ENCODE results near the gene MPIG6B.

DNA sequence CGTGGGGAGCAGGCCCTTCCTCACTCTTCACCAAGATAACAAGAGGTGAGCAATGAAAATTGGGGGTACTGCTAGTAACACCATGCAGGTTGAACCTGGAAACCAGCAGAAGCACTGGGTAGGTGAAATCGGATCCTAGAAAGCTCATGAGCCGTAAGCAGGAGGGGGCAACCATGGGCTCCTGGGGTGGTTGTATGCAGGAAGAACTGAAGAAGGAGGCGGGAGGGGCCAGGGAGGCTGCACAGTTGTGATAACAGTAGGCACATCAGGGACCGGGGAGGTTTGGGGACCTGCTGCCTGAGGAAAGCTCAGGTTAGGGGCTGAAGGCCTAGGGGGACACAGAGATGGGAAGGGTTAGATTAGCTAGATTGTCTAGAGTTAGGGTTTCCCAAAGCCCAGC, 36.7 kb upstream of the MPIG6B start:
- TF ChIP-seq HNF4A (conservative IDR thresholded peaks at IDR 0.05) (no peak), YY1 (IDR thresholded peaks at IDR 0.05) (no peak), NR2F2 (IDR thresholded peaks at IDR 0.05) (no peak)
